ENCODE results near the gene FBXW12. TPM values are rescaled to one million over a fixed set of nuclear protein-coding genes. Genes with fewer than 3 reads are reported as not detected.

Gene FBXW12
- total RNA-seq, 1 experiment from 2014 or later = not detected

GRCh38 chr3:48356419-48356818 lies 15.6 kb upstream of the FBXW12 start:
- TF ChIP-seq EZH2phosphoT487 (IDR thresholded peaks at IDR 0.05; ENCODE audit: borderline replicate concordance, low read length) = no peak
- no peak for TF ChIP-seq EZH2 (IDR thresholded peaks at IDR 0.05; ENCODE audit: low read length, unreplicated experiment)
- TF ChIP-seq, protein P1, sequence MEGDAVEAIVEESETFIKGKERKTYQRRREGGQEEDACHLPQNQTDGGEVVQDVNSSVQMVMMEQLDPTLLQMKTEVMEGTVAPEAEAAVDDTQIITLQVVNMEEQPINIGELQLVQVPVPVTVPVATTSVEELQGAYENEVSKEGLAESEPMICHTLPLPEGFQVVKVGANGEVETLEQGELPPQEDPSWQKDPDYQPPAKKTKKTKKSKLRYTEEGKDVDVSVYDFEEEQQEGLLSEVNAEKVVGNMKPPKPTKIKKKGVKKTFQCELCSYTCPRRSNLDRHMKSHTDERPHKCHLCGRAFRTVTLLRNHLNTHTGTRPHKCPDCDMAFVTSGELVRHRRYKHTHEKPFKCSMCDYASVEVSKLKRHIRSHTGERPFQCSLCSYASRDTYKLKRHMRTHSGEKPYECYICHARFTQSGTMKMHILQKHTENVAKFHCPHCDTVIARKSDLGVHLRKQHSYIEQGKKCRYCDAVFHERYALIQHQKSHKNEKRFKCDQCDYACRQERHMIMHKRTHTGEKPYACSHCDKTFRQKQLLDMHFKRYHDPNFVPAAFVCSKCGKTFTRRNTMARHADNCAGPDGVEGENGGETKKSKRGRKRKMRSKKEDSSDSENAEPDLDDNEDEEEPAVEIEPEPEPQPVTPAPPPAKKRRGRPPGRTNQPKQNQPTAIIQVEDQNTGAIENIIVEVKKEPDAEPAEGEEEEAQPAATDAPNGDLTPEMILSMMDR (conservative IDR thresholded peaks at IDR 0.05; ENCODE audit: low read depth, low read length) = no peak
- ATAC-seq = no peak
- DNase-seq = peak; percentile 8
- H3K4me1 ChIP-seq (ENCODE audit: insufficient read depth, low read length) = no peaks in the 10 kb centered on the region
- no peak overlapping the region for H3K4me3 ChIP-seq (ENCODE audit: low read length)
- H2AFZ ChIP-seq (ENCODE audit: low read length) = no peak overlapping the region
- H3K9me3 ChIP-seq (ENCODE audit: low read length) = no peaks in the 10 kb centered on the region
- no peaks in the 10 kb centered on the region for H3K79me2 ChIP-seq (ENCODE audit: low read length)
- no peaks in the 10 kb centered on the region for H3F3A ChIP-seq (ENCODE audit: low read length, unreplicated experiment)
- H3K9me2 ChIP-seq (replicated peaks; ENCODE audit: low read length) = no peaks in the 10 kb centered on the region
- no peak overlapping the region for H3K4me2 ChIP-seq (ENCODE audit: low read length)
- BruUV-seq (replicated peaks) = no TSS peak
- H3K27me3 ChIP-seq (ENCODE audit: low read length) = peaks cover 15% of the 10 kb centered on the region; the same call in 1 of the 2 replicates
- ChIA-PET POLR2A (ENCODE audit: unreplicated experiment) (no interaction called here), CTCF (no interaction called here)
- no peaks in the 10 kb centered on the region for H4K20me1 ChIP-seq (ENCODE audit: low read length)
- no peak overlapping the region for H3K9ac ChIP-seq (ENCODE audit: low read length)
- no peak overlapping the region for H3K27ac ChIP-seq (ENCODE audit: low read length)
- intact Hi-C loops (cut with micrococcal nuclease) = no loop called here
- H3K36me3 ChIP-seq (ENCODE audit: low read depth, low read length) = no peaks in the 10 kb centered on the region

DNA sequence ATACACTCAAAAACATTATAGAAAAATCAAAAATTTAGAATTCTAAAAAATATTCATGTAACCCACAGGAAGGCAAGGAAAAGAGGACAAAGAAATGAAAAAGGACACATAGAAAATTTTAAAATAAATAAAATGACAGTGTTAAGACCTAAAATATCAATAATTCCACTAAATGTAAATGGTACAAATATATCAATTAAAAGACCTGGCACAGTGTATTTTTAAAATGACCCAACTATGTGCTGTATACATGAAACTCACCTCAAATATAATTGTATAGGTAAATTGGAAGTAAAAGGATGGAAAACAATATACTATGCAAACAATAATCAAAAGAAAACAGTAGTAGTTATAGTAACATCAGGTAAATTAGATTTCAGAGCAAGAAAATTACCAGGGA lies 10.1 kb upstream of the FBXW12 start:
- Histone ChIP-seq H3K27ac (ENCODE audit: low read length) (no peak overlapping the region), H3K4me3 (ENCODE audit: low read length) (no peak overlapping the region), H3F3A (ENCODE audit: low read length, unreplicated experiment) (no peaks in the 10 kb centered on the region), H3K36me3 (ENCODE audit: low read depth, low read length) (no peaks in the 10 kb centered on the region), H3K79me2 (ENCODE audit: low read length) (no peaks in the 10 kb centered on the region), H2AFZ (ENCODE audit: low read length) (no peak overlapping the region), H3K27me3 (ENCODE audit: low read length) (no peaks in the 10 kb centered on the region), H3K9me2 (replicated peaks; ENCODE audit: low read length) (no peaks in the 10 kb centered on the region), H3K9ac (ENCODE audit: low read length) (no peak overlapping the region), H4K20me1 (ENCODE audit: low read length) (no peaks in the 10 kb centered on the region), H3K9me3 (ENCODE audit: low read length) (0 out of 2 replicates have a peak, but pooled peaks cover 3% of the 10 kb centered on the region), H3K4me2 (ENCODE audit: low read length) (no peak overlapping the region), H3K4me1 (ENCODE audit: insufficient read depth, low read length) (no peaks in the 10 kb centered on the region)
- intact Hi-C loops (cut with micrococcal nuclease) = no loop called here
- no peak for DNase-seq
- no peak for ATAC-seq
- TF ChIP-seq EZH2 (IDR thresholded peaks at IDR 0.05; ENCODE audit: low read length, unreplicated experiment) = no peak
- ChIA-PET CTCF (no interaction called here), POLR2A (ENCODE audit: unreplicated experiment) (no interaction called here)
- BruUV-seq (replicated peaks) = no TSS peak

- no peaks in the 10 kb centered on the region for H3K27me3 ChIP-seq (ENCODE audit: low read length)
- no peak for TF ChIP-seq EZH2phosphoT487 (IDR thresholded peaks at IDR 0.05; ENCODE audit: borderline replicate concordance, low read length)
- TF ChIP-seq, protein P1 (conservative IDR thresholded peaks at IDR 0.05; ENCODE audit: low read depth, low read length) = no peak
- no peak for TF ChIP-seq EZH2 (IDR thresholded peaks at IDR 0.05; ENCODE audit: low read length, unreplicated experiment)
- H3K9me2 ChIP-seq (replicated peaks; ENCODE audit: low read length) = no peaks in the 10 kb centered on the region
- H3K9me3 ChIP-seq (ENCODE audit: low read length) = 0 out of 2 replicates have a peak, but pooled peaks cover 3% of the 10 kb centered on the region
- ChIA-PET CTCF (no interaction called here), POLR2A (ENCODE audit: unreplicated experiment) (no interaction called here)
- H3K79me2 ChIP-seq (ENCODE audit: low read length) = no peaks in the 10 kb centered on the region
- no peak overlapping the region for H3K4me2 ChIP-seq (ENCODE audit: low read length)
- H3F3A ChIP-seq (ENCODE audit: low read length, unreplicated experiment) = no peaks in the 10 kb centered on the region
- H3K4me3 ChIP-seq (ENCODE audit: low read length) = no peak overlapping the region
- H3K27ac ChIP-seq (ENCODE audit: low read length) = no peak overlapping the region
- intact Hi-C loops (cut with micrococcal nuclease) = no loop called here
- no peak overlapping the region for H3K9ac ChIP-seq (ENCODE audit: low read length)
- BruUV-seq (replicated peaks) = no TSS peak
- no peaks in the 10 kb centered on the region for H3K36me3 ChIP-seq (ENCODE audit: low read depth, low read length)
- H3K4me1 ChIP-seq (ENCODE audit: insufficient read depth, low read length) = no peaks in the 10 kb centered on the region
- H2AFZ ChIP-seq (ENCODE audit: low read length) = no peak overlapping the region
- DNase-seq = no peak
- no peaks in the 10 kb centered on the region for H4K20me1 ChIP-seq (ENCODE audit: low read length)
- ATAC-seq = no peak
Observed at GRCh38 chr3:48364840-48365239, 7.2 kb upstream of the FBXW12 start.
